Measurements from ENCODE around the gene ZNF195.

The ZNF195 gene

DNA sequence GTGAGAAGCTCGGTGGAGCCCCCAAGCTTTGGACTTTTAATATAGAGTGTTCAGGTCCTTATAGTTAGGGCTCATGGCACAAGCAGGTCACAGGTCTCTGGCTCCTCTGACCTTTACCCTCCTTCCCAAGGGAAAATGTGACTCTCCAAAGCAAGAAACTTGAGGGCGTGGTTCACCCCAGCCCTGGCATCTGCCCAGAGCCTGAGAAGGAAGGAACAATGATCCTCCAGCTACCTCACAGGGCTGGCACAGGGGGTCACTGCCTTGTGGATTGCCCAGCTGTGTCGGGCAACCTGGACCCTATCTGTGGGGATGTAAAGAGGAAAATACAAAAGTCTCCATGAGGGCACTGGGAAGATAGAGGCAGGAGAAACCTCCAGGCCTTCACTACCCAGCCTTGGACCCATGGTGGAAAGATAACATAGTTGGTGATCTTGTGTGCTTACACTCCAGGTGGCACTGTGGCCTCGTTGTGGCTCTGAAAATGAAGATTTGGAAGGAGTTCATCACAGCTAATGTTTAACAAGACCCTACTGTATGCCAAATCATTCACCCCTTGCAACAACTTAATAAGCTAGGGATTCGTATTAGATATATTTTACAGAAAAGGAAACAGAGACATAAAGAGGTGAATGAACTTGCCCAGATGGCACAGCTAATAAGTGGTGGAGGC, 3.8 kb upstream of the ZNF195 start:
- no peak for TF ChIP-seq TCF12 (IDR thresholded peaks at IDR 0.05; ENCODE audit: low read depth)
- no peak for TF ChIP-seq RAD21 (IDR thresholded peaks at IDR 0.05; ENCODE audit: low read depth)
- no peak for TF ChIP-seq YY1 (IDR thresholded peaks at IDR 0.05; ENCODE audit: low read depth)
- TF ChIP-seq USF1 (IDR thresholded peaks at IDR 0.05) = no peak
- TF ChIP-seq ZBTB7A (IDR thresholded peaks at IDR 0.05; ENCODE audit: low read depth) = no peak
- no peak for TF ChIP-seq EGR1 (IDR thresholded peaks at IDR 0.05)
- TF ChIP-seq CEBPB (IDR thresholded peaks at IDR 0.05) = no peak
- no peak for TF ChIP-seq EP300 (IDR thresholded peaks at IDR 0.05; ENCODE audit: borderline replicate concordance)
- no peak for TF ChIP-seq FOXM1 (IDR thresholded peaks at IDR 0.05; ENCODE audit: borderline replicate concordance, low read depth)
- TF ChIP-seq MAX (IDR thresholded peaks at IDR 0.05) = no peak
- TF ChIP-seq NFIC (IDR thresholded peaks at IDR 0.05) = no peak
- TF ChIP-seq TAF1 (IDR thresholded peaks at IDR 0.05; ENCODE audit: low read depth) = no peak
- TF ChIP-seq, protein P1, sequence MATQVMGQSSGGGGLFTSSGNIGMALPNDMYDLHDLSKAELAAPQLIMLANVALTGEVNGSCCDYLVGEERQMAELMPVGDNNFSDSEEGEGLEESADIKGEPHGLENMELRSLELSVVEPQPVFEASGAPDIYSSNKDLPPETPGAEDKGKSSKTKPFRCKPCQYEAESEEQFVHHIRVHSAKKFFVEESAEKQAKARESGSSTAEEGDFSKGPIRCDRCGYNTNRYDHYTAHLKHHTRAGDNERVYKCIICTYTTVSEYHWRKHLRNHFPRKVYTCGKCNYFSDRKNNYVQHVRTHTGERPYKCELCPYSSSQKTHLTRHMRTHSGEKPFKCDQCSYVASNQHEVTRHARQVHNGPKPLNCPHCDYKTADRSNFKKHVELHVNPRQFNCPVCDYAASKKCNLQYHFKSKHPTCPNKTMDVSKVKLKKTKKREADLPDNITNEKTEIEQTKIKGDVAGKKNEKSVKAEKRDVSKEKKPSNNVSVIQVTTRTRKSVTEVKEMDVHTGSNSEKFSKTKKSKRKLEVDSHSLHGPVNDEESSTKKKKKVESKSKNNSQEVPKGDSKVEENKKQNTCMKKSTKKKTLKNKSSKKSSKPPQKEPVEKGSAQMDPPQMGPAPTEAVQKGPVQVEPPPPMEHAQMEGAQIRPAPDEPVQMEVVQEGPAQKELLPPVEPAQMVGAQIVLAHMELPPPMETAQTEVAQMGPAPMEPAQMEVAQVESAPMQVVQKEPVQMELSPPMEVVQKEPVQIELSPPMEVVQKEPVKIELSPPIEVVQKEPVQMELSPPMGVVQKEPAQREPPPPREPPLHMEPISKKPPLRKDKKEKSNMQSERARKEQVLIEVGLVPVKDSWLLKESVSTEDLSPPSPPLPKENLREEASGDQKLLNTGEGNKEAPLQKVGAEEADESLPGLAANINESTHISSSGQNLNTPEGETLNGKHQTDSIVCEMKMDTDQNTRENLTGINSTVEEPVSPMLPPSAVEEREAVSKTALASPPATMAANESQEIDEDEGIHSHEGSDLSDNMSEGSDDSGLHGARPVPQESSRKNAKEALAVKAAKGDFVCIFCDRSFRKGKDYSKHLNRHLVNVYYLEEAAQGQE (IDR thresholded peaks at IDR 0.05; ENCODE audit: low read depth) = no peak

DNA sequence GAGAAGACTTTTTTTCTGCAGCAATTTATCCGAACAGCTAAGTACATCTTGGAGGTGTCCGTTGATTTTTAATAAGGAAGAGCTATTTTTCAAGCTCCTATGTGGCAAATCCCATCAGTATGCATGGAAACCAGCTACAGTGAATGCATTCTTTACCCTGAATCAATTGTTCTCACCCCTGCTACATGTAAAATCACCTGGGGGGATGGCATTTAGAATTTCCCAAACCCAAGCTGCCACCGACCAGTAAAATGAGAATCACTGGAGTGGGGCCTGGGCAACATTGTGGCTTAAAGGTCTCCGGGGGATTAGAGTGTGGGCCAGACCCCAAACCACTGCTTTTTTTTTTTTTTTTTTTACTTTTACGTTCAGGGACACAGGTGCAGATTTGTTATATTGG, 2.8 kb upstream of the ZNF195 start:
- TF ChIP-seq EP300 (IDR thresholded peaks at IDR 0.05; ENCODE audit: borderline replicate concordance) = no peak
- TF ChIP-seq NFIC (IDR thresholded peaks at IDR 0.05) = no peak
- TF ChIP-seq CEBPB (IDR thresholded peaks at IDR 0.05) = no peak
- TF ChIP-seq TAF1 (IDR thresholded peaks at IDR 0.05; ENCODE audit: low read depth) = no peak
- TF ChIP-seq CREB1 (IDR thresholded peaks at IDR 0.05; ENCODE audit: low read depth) = no peak

DNA sequence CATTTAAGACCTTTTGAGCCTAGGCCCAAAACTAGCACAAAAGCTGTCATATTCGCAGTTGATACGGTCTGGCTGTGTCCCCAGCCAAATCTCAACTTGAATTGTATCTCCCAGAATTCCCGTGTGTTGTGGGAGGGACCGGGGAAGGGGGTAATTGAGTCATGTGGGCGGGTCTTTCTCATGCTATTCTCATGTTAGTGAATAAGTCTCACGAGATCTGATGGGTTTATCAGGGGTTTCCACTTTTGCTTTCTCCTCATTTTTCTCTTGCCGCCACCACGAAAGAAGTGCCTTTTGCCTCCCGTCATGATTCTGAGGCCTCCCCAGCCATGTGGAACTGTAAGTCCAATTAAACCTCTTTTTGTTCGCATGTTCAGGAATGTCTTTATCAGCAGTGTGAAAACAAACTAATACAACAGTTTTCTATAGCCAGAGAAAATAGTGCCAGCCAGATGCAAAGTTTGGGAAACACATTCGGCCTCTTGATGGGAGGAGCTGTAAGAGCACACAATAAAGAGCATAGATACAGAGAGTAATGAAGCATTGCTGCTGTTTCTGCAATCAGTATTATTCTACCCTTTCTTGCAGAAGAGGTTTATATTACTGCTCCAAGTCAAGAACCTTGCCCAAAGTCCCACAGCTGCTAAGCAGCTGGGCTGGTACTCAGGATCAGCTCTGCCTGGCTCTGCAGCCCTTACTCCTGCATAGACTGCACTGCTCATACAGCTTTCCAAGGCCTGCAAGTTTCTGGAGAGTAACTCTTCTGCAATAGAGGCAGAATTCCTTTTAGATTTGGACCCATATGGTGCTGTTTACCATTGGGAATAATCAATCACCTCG, 2.0 kb upstream of the ZNF195 start:
- TF ChIP-seq MAX (IDR thresholded peaks at IDR 0.05) (no peak), ZBTB7A (IDR thresholded peaks at IDR 0.05; ENCODE audit: low read depth) (no peak), CEBPB (IDR thresholded peaks at IDR 0.05) (no peak), EP300 (IDR thresholded peaks at IDR 0.05; ENCODE audit: borderline replicate concordance) (no peak), TCF12 (IDR thresholded peaks at IDR 0.05; ENCODE audit: low read depth) (no peak), USF1 (IDR thresholded peaks at IDR 0.05) (no peak), NFIC (IDR thresholded peaks at IDR 0.05) (no peak), TEAD4 (IDR thresholded peaks at IDR 0.05) (no peak), RAD21 (IDR thresholded peaks at IDR 0.05; ENCODE audit: low read depth) (no peak), CREB1 (IDR thresholded peaks at IDR 0.05; ENCODE audit: low read depth) (no peak), FOXM1 (IDR thresholded peaks at IDR 0.05; ENCODE audit: borderline replicate concordance, low read depth) (no peak), EGR1 (IDR thresholded peaks at IDR 0.05) (no peak), TAF1 (IDR thresholded peaks at IDR 0.05; ENCODE audit: low read depth) (no peak), YY1 (IDR thresholded peaks at IDR 0.05; ENCODE audit: low read depth) (no peak)
- TF ChIP-seq, protein P1 (IDR thresholded peaks at IDR 0.05; ENCODE audit: low read depth) = no peak

- TF ChIP-seq NFIC (IDR thresholded peaks at IDR 0.05) (no peak), EP300 (IDR thresholded peaks at IDR 0.05; ENCODE audit: borderline replicate concordance) (no peak), CEBPB (IDR thresholded peaks at IDR 0.05) (no peak), TEAD4 (IDR thresholded peaks at IDR 0.05) (no peak), ZBTB7A (IDR thresholded peaks at IDR 0.05; ENCODE audit: low read depth) (no peak), YY1 (IDR thresholded peaks at IDR 0.05; ENCODE audit: low read depth) (no peak), EGR1 (IDR thresholded peaks at IDR 0.05) (no peak)
Measured at GRCh38 chr11:3375552-3375951, 3.4 kb downstream of the ZNF195 start.

DNA sequence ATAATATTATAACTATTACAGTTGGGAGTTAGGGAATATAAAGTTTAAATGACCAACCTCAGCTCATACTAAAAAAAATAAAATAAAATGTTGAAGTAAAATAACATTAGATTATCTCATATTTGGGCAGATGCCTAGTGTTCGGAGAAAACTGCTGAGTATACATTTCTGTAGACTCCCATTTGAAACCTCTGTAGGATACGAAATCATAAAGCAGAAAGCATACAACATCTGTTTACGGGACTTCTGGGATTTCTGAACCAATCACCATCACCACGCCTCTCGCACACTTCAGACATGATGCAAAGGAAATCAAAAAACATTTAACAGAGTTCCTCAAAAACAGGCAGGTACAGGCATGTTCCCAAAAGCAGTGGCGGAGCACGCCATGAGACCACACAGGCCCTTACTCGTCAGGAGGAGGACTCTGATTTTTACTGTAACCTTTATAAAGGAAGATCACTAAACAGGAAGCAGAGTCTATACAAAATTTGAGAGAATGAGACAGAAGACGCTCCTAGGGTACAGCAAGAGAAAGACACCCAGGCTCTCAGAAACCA, 8.6 kb downstream of the ZNF195 start:
- TF ChIP-seq EGR1 (IDR thresholded peaks at IDR 0.05) (no peak), YY1 (IDR thresholded peaks at IDR 0.05; ENCODE audit: low read depth) (no peak), TEAD4 (IDR thresholded peaks at IDR 0.05) (no peak), ZBTB7A (IDR thresholded peaks at IDR 0.05; ENCODE audit: low read depth) (no peak), RAD21 (IDR thresholded peaks at IDR 0.05; ENCODE audit: low read depth) (no peak), TAF1 (IDR thresholded peaks at IDR 0.05; ENCODE audit: low read depth) (no peak), USF1 (IDR thresholded peaks at IDR 0.05) (no peak), TCF12 (IDR thresholded peaks at IDR 0.05; ENCODE audit: low read depth) (no peak), MAX (IDR thresholded peaks at IDR 0.05) (no peak), EP300 (IDR thresholded peaks at IDR 0.05; ENCODE audit: borderline replicate concordance) (no peak), CREB1 (IDR thresholded peaks at IDR 0.05; ENCODE audit: low read depth) (no peak)
- TF ChIP-seq, protein P1 (IDR thresholded peaks at IDR 0.05; ENCODE audit: low read depth) = no peak

All from Ishikawa (cell line).